ENCODE results near the gene URB1.
"Not testable (repeated sequence)": the region's sequence is repeated elsewhere in the genome, so short reads cannot be mapped to it uniquely, and the experiment has no call there.

Gene URB1

GRCh38 chr21:32392880-32393676, at the start of gene URB1:
URB1 (minus strand) TSS chr21:32393012; CDS start chr21:32392910, 102 bp downstream.
- peak; percentile 96 for DNase-seq

DNA sequence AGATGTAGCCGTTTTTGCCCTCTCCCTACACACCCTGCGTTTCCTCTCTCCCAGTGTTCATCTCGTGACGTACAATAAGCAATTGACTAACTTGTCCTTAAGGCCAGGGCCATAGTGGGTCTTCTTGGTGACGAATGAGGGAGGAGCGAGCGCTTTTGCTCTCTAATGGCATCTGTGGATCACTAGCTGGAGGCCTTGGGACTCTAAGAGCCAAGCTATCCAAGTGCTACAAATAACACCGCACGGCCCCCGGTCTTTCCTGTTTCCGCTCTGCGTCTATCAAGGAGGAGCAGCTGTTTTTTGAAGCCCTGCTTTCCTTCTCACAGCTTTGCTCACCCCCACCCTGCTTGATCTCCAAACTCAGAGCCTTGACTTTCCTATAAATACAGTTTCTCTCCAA, 44.9 kb upstream of the URB1 start:
- no peak for DNase-seq

GRCh38 chr21:32432982-32433660, 40.3 kb upstream of the URB1 start:
- not testable (repeated sequence) for DNase-seq

- DNase-seq = no peak
These were observed 35.3 kb upstream of the URB1 start for GRCh38 chr21:32427958-32428623.

GRCh38 chr21:32426592-32427051, 33.8 kb upstream of the URB1 start:
- DNase-seq = no peak

DNA sequence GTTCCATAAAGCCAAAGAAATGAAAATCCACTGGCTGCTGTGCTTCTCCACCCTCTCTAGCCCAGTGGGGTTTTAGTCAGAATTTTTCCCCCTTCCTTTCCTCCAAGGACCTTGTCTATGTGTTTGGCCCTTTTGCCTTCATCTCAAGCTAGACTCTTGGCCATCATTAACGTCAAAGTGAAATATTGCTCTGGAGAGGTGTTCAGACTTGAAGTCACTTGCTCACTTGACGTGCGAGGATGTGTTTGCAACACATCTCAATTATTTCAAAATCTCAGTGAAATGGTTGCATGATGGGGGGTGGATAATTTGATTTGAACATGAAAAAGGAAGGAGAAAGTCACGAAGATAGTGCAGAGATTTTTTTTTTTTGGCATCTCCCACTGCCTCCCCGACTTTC, 33.3 kb upstream of the URB1 start:
- DNase-seq = no peak

GRCh38 chr21:32425628-32426027, 32.8 kb upstream of the URB1 start:
- no peak for DNase-seq

GRCh38 chr21:32424674-32425073, 31.9 kb upstream of the URB1 start:
- DNase-seq = no peak

DNA sequence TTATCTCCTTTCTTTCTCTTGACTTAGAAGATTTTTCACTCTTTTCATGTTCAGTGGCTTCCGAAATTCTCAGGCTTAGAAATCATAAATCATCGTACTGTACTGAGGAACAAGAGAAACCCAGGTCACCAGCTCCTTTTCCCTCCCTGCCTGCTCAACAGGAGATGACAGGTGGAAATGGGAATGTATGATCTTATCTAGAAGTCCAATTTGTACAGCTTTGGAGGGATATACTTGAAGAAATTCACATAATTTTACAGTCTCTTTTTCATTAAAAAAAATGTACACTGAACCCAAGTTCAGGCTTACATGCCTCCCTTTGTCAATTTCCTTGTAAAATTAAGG, 31.4 kb upstream of the URB1 start:
- DNase-seq = no peak

GRCh38 chr21:32423320-32424190, 30.7 kb upstream of the URB1 start:
- DNase-seq = no peak

- no peak for DNase-seq
These were observed 29.3 kb upstream of the URB1 start for GRCh38 chr21:32422064-32422463.

DNA sequence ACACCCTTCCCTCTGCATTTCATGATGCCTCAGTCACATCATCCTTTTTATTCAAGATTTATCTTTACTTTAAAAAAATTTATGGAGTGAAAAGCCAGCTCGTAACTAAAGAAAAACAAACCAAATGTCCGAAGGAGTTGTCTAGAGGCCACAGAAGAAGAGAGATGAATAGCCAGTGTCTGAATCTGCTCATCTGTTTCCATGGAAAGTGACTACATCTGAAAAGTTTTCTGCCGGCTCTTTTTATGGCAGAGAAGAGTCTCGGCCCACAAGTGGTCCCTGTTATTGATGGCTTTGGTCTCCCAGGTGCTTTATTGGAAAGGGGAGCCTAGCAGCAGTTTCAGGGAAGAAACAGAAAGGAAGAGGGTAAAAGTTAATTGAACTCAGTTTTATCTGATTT, 25.3 kb upstream of the URB1 start:
- DNase-seq = no peak

DNA sequence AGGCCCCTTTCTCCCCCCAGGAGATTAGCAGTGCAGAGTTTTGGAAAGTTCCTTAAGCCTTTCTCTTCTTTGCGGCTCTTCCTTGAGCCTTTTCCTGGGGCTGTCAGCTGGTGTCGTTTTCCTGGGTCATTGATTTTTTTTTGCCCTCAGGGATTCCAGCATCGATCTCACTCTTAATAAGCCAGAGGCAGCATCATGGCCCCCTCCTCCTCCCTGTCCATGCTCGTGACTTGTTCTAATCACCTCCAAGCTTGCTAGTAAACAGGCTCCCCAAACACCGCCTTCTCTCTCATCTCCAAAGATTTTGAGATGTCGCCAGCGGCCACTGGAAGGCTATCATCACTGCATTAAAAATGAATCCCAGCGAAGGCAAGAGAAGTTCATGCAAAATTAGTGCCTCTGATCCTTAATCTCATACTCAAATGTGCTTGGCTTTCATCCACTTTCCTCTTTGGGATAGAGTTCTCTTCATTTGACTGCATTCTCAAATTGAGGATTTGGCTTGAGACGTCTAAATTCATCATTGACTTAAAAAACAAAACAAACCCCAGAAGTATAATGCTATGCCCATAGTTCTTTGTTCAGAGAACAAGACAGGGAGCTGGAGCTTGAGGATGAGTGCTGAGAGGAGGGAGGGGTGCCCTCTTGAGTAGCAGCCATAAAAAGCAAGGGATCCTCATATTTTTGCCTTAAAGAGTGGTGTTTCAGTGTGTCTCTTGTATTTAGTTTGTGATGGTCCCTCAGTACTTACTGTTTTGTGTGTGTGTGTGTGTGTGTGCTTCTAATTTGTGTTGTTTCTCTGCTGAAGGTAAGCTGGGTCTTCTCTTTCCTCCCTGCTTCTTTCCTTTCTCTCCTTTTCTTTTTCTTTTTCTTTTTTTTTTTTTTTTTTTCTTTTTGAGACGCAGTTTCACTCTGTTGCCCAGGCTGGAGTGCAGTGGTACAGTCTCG, 22.9 kb upstream of the URB1 start:
- DNase-seq = no peak

DNA sequence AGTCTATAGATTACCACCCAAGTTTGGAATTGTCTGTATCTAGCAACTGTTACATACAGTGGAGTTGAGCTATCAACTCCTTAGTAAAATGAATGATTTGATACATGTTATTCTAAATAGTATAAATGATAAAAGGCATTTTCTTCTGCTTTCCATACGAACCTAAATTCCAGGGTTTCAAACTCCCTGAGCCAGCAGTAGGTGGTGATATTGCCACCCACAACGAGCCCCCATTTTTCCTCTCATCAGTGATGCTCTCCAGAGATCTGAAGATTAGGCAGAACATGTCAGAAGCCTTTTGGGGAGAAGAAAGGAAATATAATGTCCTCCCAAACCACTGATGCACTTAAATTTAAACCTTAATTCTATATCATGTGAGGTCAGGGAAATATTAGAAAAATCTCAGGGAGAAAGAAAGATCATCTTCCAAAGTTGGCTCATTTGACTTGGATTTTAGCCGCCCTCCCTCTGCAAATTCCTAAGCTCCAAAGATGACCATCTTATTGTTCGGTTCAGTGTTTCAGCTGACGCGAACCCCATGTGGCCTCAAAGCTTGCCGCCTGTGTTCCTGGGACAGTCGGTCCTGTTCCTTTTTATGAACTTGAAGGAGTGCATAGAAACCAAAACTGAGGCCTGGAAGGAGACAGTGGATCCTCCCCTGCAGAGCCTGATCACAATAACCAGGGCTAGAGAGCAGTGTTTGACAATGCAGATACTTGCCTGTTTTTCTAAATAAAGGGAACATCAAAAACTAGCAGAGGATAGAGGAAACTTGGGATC, 22.0 kb upstream of the URB1 start:
- DNase-seq = peak; percentile 9

- no peak for DNase-seq
These were observed 21.1 kb upstream of the URB1 start for GRCh38 chr21:32413697-32414578.

GRCh38 chr21:32413015-32413504, 20.2 kb upstream of the URB1 start:
- no peak for DNase-seq

DNA sequence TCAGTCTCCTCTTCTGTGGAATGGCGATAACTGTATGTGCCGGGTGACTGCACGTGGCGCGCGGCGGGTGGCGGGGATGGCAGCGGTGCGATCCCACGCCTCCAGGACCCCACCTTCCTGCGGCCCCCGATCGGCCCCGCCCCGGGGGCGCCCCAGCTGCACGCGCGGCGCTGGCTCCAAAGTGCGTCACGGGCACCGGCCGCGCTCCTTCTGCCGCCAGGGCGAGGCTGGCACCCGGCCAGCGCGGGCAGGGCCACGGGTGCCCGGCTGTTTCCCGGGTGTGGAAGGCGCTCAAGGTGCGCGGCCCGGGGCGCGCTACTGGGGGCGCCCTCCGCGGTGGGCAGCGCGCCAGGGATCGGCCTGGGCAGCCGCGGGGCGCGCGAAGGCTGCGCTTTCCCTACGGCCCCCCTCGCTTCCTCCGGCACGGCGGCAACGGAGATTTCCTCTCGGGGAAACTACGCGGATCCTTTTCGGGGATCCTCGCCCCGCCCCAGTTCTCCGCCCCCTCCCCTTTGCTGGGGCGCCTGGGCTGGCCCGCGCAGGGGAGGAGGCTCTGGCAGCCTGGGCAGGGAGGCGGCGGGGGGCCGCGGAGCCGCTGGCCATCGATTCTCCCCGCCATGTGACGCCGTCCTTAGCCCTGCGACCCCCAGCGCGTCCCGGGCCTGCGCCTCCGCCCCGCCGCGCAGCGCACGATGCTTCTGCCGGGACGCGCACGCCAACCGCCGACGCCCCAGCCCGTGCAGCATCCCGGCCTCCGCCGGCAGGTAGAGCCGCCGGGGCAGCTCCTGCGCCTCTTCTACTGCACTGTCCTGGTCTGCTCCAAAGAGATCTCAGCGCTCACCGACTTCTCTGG, 19.6 kb upstream of the URB1 start, which contains the start of gene EVA1C:
Gene EVA1C, plus strand, starts transcription at position 545 of the 853 bp plus-strand sequence. Its CDS starts 148 bp downstream, at position 693.
- peak; percentile 80 for DNase-seq

Data from CD4-positive, alpha-beta T cell treated with Interleukin-17A for 1 hour (primary cell).